Measurements from ENCODE around the gene CD163.

- TF ChIP-seq CTCF (tag by site-specific recombination; IDR thresholded peaks at IDR 0.05) (no peak), ZNF146 (tag by site-specific recombination; IDR thresholded peaks at IDR 0.05) (no peak), OVOL3 (tag by site-specific recombination; IDR thresholded peaks at IDR 0.05) (no peak), ZNF292 (tag by site-specific recombination; IDR thresholded peaks at IDR 0.05; ENCODE audit: borderline replicate concordance, low read depth) (no peak), ZBTB10 (tag by site-specific recombination; IDR thresholded peaks at IDR 0.05) (no peak)
These were observed 39.2 kb upstream of the CD163 start for GRCh38 chr12:7542813-7543212.
